Right lobe of liver (tissue), 6 donors: ENCODE data around the gene THUMPD3. TPM values are rescaled to one million over a fixed set of nuclear protein-coding genes. Genes with fewer than 3 reads are reported as not detected.

Experiments
- ATAC-seq, 4 donors: fragments of 200-7000 bp; cut with Tn5 transposase; one replicate each; pipeline ENCODE4 v1.9.1; 2020; ENCODE audit warnings: mild to moderate bottlenecking in 4 of 4, moderate library complexity in 4 of 4
- DNase-seq, 3 donors: peaks; one replicate each; pipeline ENCODE4 v3.0.0-alpha.2; 2020
- H3K27ac ChIP-seq, 3 donors: fragments of 200-600 bp; one replicate each; pipeline ENCODE4 v1.8.0; 2022
- H3K27me3 ChIP-seq, 2 donors: fragments of 200-600 bp; one replicate each; pipeline ENCODE4 v1.8.0; 2022
- H3K36me3 ChIP-seq, 4 donors: fragments of 200-600 bp; sonication (generic) in 1 of 4; one replicate each; pipeline versions ENCODE4 v1.5.1 to v1.8.0; 2017 to 2022; ENCODE audit warnings: control low read depth in 1 of 4
- H3K4me1 ChIP-seq, 4 donors: fragments of 200-600 bp; sonication (generic) in 1 of 4; one replicate each; pipeline versions ENCODE4 v1.5.1 to v1.8.0; 2017 to 2022; ENCODE audit warnings: control low read depth in 1 of 4
- H3K4me3 ChIP-seq, 3 donors: fragments of 200-600 bp; one replicate each; pipeline ENCODE4 v1.8.0; 2022
- H3K9me3 ChIP-seq, 4 donors: fragments of 200-600 bp; sonication (generic) in 1 of 4; one replicate each; pipeline versions ENCODE4 v1.5.1 to v1.8.0; 2017 to 2022; ENCODE audit warnings: control low read depth in 1 of 4
- CTCF ChIP-seq, 4 donors: fragments of 200-600 bp in 3 of 4; fragments of 450-650 bp in 1 of 4; IDR thresholded peaks; one replicate each; pipeline versions ENCODE4 v1.5.1 to v1.8.0; 2016 to 2022; ENCODE audit warnings: antibody characterized with exemption in 4 of 4, mild to moderate bottlenecking in 2 of 4
- POLR2A ChIP-seq: fragments of 450-650 bp; IDR thresholded peaks from one replicate; pipeline ENCODE4 v1.6.1; 2017; ENCODE audit warnings: antibody characterized with exemption, mild to moderate bottlenecking
- WGBS: methylation state at CpG from one replicate; pipeline ENCODE4 v1.1.6; 2018; ENCODE audit warnings: low coverage, low lambda C conversion rate; ENCODE audit not compliant: insufficient coverage; ENCODE audit errors: missing lambda C conversion rate; 5-methylcytosine and 5-hydroxymethylcytosine counted together
- intact Hi-C, 2 donors: fragments of 100-400 bp; cut with DNase I; formaldehyde crosslinking; loops; one replicate each; pipeline versions ENCODE4 v1.11.2 to v1.14.1; 2022
- total RNA-seq, 6 experiments: library from RNA; depleted of rRNA in 2 of 6; stranded (reverse); fragments of >200 nt in 2 of 6; fragmentation: NEBNext Ultra II Directional in 3 of 6; extraction: Animal tissue kit (Norgen Biotek cat#: 25700) in 3 of 6; gene quantifications; one replicate each; pipeline versions ENCODE4 v1.1.0 to v1.2.4, GENCODE V29; 2016 to 2023
- donor health status: DM: no; HTN: yes; CAD: no.
- donor health status: DM: no; HTN: no; CAD: no.
- donor health status: DM: no; HTN: no; CAD: no.
- donor health status: DM: no; HTN: yes; CAD: no.
- donor health status: DM: no; HTN: yes; CAD: no.

The THUMPD3 gene
- total RNA-seq, 6 experiments from 2014 or later = 19.0 to 23.4 (median 21.2) TPM

GRCh38 chr3:9414826-9415225 is 52.0 kb downstream of the THUMPD3 start:
- peak overlapping the region; percentile 2 to 69 (median 52) for H3K27ac ChIP-seq
- no peaks in the 10 kb centered on the region for H3K36me3 ChIP-seq
- intact Hi-C loops = no loop called here
- H3K4me3 ChIP-seq = peak overlapping the region in 1 of 3 donors; percentile 9
- DNase-seq (no peak), ATAC-seq (peak; percentile 63 to 68 (median 66))
- TF ChIP-seq POLR2A (no peak), CTCF (IDR thresholded peaks at IDR 0.05) (no peak)
- H3K9me3 ChIP-seq = no peaks in the 10 kb centered on the region
- peaks cover 0 to 68% (median 19%) of the 10 kb centered on the region in 4 donors for H3K4me1 ChIP-seq
- H3K27me3 ChIP-seq = no peaks in the 10 kb centered on the region

GRCh38 chr3:9415485-9416138 is 52.8 kb downstream of the THUMPD3 start:
- Histone ChIP-seq H3K9me3 (no peaks in the 10 kb centered on the region), H3K27ac (peak overlapping the region; percentile 2 to 69 (median 52)), H3K4me1 (peaks cover 0 to 68% (median 19%) of the 10 kb centered on the region in 4 donors), H3K4me3 (no peak overlapping the region), H3K36me3 (no peaks in the 10 kb centered on the region), H3K27me3 (no peaks in the 10 kb centered on the region)
- intact Hi-C loops = no loop called here
- DNase-seq (no peak), ATAC-seq (peak in 3 of 4 donors; percentile 10 to 33 (median 25))
- 75% methylated on average over 4 of the region's 6 CpGs for WGBS
- TF ChIP-seq CTCF (IDR thresholded peaks at IDR 0.05) = no peak
- no peak for TF ChIP-seq POLR2A

GRCh38 chr3:9416139-9416780 is 53.4 kb downstream of the THUMPD3 start:
- peak; percentile 68 to 76 (median 70) for ATAC-seq
- Histone ChIP-seq H3K9me3 (no peaks in the 10 kb centered on the region), H3K4me1 (peaks cover 0 to 68% (median 21%) of the 10 kb centered on the region in 4 donors), H3K27me3 (no peaks in the 10 kb centered on the region), H3K4me3 (no peak overlapping the region), H3K27ac (peak overlapping the region in 2 of 3 donors; percentile 52 to 69), H3K36me3 (no peaks in the 10 kb centered on the region)
- DNase-seq = no peak
- TF ChIP-seq CTCF (IDR thresholded peaks at IDR 0.05) = no peak
- TF ChIP-seq POLR2A = no peak
- intact Hi-C loops = no loop called here
- 26% methylated on average over 3 of the region's 3 CpGs for WGBS

GRCh38 chr3:9420850-9421549 is 58.1 kb downstream of the THUMPD3 start:
- intact Hi-C loops = no loop called here
- no peak for DNase-seq
- peaks cover 0 to 89% (median 40%) of the 10 kb centered on the region in 4 donors for H3K4me1 ChIP-seq
- no peak for ATAC-seq
- no peaks in the 10 kb centered on the region for H3K36me3 ChIP-seq
- no peak overlapping the region for H3K4me3 ChIP-seq
- H3K27ac ChIP-seq = peak overlapping the region in 1 of 3 donors; percentile 74
- TF ChIP-seq CTCF (IDR thresholded peaks at IDR 0.05) (no peak), POLR2A (no peak)
- no peaks in the 10 kb centered on the region for H3K27me3 ChIP-seq
- H3K9me3 ChIP-seq = no peaks in the 10 kb centered on the region
- 71% methylated on average over 2 of the region's 2 CpGs for WGBS
